Activated CD4-positive, alpha-beta T cell treated with anti-CD3 and anti-CD28 coated beads, Interleukin-2, Interleukin-4, amounts not matched to agents 100 ng/mL and 50 ng/mL, durations not matched to agents 16 hours and 8 hours (primary cell): Measurements from ENCODE around the gene NENF.
"Not testable (repeated sequence)": the region's sequence is repeated elsewhere in the genome, so short reads cannot be mapped to it uniquely, and the experiment has no call there.

Experiments used
- DNase-seq: peaks from one replicate; pipeline ENCODE4 v3.0.0-alpha.2; 2020; ENCODE audit warnings: low spot score

NENF gene

GRCh38 chr1:212459656-212460055, 26.9 kb downstream of the NENF start:
- no peak for DNase-seq

DNA sequence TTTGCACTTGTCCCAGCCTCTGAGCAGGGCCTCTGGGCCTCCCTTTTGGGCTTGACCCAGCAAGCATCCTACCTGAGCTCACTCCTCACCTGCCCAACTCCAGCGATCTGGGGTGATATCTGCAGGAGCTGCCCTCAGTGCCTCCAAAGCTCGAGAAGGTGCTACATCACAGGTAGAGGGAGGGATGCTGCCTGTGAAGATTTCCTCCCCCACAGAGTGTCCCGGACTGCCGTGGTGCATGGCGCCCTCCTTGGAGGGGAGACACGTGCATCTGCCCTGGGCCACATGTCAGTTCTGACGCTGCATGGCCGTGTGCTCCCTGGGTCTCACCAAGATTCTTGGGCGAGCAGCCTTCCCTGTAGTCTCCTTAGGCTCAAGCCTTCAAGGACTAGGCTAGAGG, 27.7 kb downstream of the NENF start:
- no peak for DNase-seq

GRCh38 chr1:212461916-212462660, 29.4 kb downstream of the NENF start:
- no peak for DNase-seq

DNA sequence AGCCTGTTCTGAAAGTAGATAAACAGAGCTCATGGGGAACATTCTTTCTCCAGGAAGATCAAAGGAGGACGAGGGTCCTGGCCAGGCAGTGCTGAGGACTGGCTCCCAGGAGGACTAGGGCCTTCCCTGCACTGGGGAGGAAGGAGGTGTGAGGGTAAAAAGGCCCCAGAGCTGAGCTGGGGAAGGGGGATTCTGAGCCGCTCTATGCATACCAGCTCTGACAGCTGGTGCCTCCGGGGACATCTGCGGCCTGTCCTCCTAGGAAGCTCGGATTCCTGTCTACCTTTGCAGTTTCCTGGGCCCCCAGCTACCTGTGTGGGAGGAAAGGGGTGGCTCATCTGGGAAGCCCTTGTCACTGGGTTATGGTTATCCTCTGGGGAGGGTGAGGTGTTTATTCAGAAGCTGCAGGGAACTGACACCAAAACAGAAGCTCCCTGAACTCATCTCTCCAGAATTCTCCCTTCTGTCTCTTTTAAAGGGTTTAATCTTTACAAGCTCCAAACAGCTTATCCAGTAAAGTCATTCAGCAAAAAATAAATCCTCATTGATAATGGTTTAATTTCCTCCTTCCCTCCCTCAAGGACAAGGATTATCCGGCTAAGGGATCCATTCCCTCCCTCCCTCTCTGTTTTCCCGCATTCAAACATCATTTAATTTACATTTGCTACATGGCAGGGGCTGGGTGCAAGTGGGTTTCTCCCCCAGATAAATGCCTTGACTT, 31.0 kb downstream of the NENF start:
- DNase-seq, result no peak

GRCh38 chr1:212465311-212465710, 32.6 kb downstream of the NENF start:
- DNase-seq, result no peak

- no peak for DNase-seq
Observed at GRCh38 chr1:212466437-212466836, 33.7 kb downstream of the NENF start.

DNA sequence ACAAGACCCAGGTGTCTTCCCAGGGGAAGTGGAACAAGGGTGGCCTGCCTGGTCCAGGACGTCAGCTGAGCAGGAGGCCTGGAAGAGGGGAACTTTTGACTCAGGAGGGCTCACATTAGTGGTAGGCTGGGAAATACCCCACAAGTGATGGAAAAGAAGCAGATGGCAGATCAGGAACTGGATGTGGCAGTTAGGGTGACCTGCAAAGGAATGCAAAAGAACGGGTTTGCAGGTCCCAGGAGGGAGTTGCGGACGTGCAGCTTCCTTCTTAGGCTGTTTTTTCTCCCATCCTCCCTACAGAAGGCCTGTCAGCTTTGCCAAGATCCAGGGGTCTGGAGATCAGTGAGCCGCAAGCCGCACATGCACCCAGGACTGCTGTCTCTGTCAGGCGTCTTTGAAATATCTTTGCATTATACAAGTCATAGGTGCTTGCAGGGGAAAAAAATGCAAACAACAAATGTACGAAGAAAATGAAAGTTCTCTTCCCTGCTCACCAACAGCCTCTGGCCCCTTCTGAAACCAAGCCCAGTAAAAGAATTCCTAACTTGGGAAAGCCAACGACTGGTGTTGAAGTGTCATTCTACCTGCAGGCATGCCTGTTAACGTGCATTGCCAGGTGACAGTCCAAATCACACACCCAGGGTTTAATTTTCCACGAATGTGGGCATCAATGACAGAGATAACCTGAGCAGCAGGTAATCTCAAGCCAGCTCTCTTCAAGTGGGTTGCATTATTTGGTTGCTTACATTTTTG, 34.4 kb downstream of the NENF start:
- no peak for DNase-seq

GRCh38 chr1:212467843-212468482, 35.2 kb downstream of the NENF start:
- no peak for DNase-seq

- no peak for DNase-seq
Observed at GRCh38 chr1:212470059-212470458, 37.3 kb downstream of the NENF start.

- no peak for DNase-seq
Observed at GRCh38 chr1:212471286-212471685, 38.6 kb downstream of the NENF start.

- no peak for DNase-seq
Observed at GRCh38 chr1:212471891-212472675, 39.4 kb downstream of the NENF start.

- no peak for DNase-seq
Observed at GRCh38 chr1:212473729-212474128, 41.0 kb downstream of the NENF start.

DNA sequence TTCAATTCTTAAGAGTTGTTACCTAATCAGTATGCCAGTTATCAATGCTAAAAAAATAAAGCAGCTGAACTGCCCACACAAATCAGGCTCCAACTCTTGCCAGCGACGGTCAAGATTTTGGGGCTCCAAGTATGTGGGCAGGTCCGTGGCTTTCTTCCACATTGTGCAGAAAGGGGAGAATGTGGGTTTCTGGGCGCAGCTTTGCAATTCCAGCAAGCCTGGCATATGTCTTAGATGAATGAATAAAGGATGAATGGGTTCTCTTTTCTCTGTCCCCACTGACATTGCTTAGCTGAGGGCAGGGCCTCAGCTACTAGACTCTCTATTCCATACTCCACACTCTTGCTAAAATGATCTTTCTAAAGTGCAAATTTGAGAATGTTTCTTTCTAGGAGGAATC, 42.4 kb downstream of the NENF start:
- DNase-seq, result no peak

DNA sequence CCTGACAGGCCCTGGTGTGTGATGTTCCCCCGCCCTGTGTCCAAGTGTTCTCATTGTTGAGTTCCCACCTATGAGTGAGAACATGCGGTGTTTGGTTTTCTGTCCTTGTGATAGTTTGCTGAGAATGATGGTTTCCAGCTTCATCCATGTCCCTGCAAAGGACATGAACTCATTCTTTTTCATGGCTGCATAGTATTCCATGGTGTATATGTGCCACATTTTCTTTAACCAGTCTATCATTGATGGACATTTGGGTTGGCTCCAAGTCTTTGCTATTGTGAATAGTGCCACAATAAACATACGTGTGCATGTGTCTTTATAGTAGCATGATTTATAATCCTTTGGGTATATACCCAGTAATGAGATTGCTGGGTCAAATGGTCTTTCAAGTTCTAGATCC, 43.1 kb downstream of the NENF start:
- DNase-seq, result not testable (repeated sequence)

- DNase-seq, result peak; percentile 89
Observed at GRCh38 chr1:212477014-212477679, 44.4 kb downstream of the NENF start.

- DNase-seq, result no peak
Observed at GRCh38 chr1:212477680-212478466, 45.2 kb downstream of the NENF start.

DNA sequence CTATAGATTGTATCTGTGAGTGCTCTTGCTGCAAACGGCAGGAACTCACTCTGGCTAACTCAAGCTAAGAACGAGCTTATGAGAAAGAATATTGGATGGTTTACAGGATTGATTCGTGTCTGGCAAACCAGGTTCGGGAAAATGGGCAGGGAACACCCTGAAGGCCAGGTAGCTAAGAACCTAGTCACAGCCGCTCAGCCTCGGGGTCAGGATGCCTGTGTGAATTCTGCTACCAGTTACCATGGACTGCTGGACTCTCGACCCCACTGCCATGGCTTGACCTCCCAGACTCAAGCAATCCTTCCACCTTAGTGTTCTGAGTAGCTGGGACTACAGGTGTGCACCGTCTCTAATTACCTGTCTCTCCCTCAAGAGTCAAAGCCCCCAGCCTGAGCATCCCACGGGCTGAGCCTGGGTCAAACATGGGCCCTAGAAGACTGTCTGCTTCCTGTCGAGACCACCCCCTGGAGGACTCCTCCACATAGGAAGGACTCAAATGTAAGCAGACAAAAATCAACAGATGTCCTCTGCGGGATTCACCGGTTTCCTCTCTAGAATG, 45.8 kb downstream of the NENF start:
- no peak for DNase-seq

DNA sequence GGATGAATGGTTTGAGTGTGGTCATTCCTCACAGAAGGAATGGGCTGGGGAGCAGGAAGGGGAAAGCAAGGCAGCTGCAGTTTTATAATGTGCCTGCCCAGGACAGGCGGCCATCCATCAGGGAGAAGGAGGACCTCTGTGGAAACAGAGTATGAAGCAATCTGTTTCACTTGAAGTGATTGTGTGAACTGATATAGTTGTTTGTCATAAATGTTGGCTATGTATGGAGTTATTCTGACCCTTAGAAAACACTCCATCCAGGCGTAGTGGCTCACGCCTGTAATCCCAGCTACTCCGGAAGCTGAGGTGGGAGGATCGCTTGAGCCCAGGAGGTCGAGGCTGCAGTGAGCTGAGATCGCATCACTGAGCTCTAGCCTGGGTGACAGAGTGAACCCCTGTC, 46.5 kb downstream of the NENF start:
- no peak for DNase-seq

- not testable (repeated sequence) for DNase-seq
Observed at GRCh38 chr1:212480711-212481437, 48.2 kb downstream of the NENF start.
